ENCODE results near the gene LY9.

- TF ChIP-seq POLR2A (IDR thresholded peaks at IDR 0.05) (no peak), CTCF (IDR thresholded peaks at IDR 0.05) (no peak)
Observed at GRCh38 chr1:160781186-160781766, 14.7 kb upstream of the LY9 start.

Data from lower leg skin (tissue), 3 donors.